GM18951 (cell line): ENCODE measurements around the gene SULT4A1.

Experiments used
- POLR2A ChIP-seq: IDR thresholded peaks from 4 replicates; pipeline ENCODE4 v1.6.1; 2011; ENCODE audit warnings: mild to moderate bottlenecking; ENCODE audit not compliant: insufficient read length, insufficient read depth; ENCODE audit errors: extremely low read depth
- in situ Hi-C: fragments of 300-500 bp; cut with MboI; formaldehyde crosslinking; loops from one replicate; pipeline ENCODE4 v1.12.0; 2022; ENCODE audit warnings: low sequenced_read_pairs, mixed read lengths, inconsistent platforms; ENCODE audit not compliant: unreplicated experiment

Gene SULT4A1

GRCh38 chr22:43892183-43892894 lies 30.0 kb upstream of the SULT4A1 start:
- in situ Hi-C loops = loop anchor here (25.0 kb wide), 1 partner anchor 505 kb away; no protein-coding TSS in a partner anchor
- no peak for TF ChIP-seq POLR2A

GRCh38 chr22:43891360-43892182 lies 29.3 kb upstream of the SULT4A1 start, which contains the start of gene PNPLA5:
Gene PNPLA5 (minus strand): TSS chr22:43892013. CDS start chr22:43891880, 133 bp downstream.
- in situ Hi-C loops = loop anchor here (25.0 kb wide), 1 partner anchor 504 kb away; no protein-coding TSS in a partner anchor

GRCh38 chr22:43890901-43891331 lies 28.6 kb upstream of the SULT4A1 start:
- no peak for TF ChIP-seq POLR2A
- in situ Hi-C loops = loop anchor here (25.0 kb wide), 1 partner anchor 504 kb away; no protein-coding TSS in a partner anchor

More at GRCh38 chr22:43891360-43892182, 29.3 kb upstream of the SULT4A1 start, which contains the start of gene PNPLA5:
- TF ChIP-seq POLR2A = no peak

GRCh38 chr22:43889860-43890253 lies 27.5 kb upstream of the SULT4A1 start:
- no peak for TF ChIP-seq POLR2A
- in situ Hi-C loops = loop anchor here (25.0 kb wide), 1 partner anchor 503 kb away; no protein-coding TSS in a partner anchor

GRCh38 chr22:43889201-43889859 lies 27.0 kb upstream of the SULT4A1 start:
- in situ Hi-C loops = loop anchor here (25.0 kb wide), 1 partner anchor 502 kb away; no protein-coding TSS in a partner anchor
- TF ChIP-seq POLR2A = no peak

- in situ Hi-C loops = loop anchor here (25.0 kb wide), 1 partner anchor 501 kb away; no protein-coding TSS in a partner anchor
- no peak for TF ChIP-seq POLR2A
Measured at GRCh38 chr22:43888740-43889139, 26.4 kb upstream of the SULT4A1 start.

- in situ Hi-C loops = loop anchor here (25.0 kb wide), 1 partner anchor 500 kb away; no protein-coding TSS in a partner anchor
Measured at GRCh38 chr22:43887391-43887790, 25.1 kb upstream of the SULT4A1 start.

GRCh38 chr22:43886231-43886630 lies 23.9 kb upstream of the SULT4A1 start:
- in situ Hi-C loops = loop anchor here (25.0 kb wide), 1 partner anchor 499 kb away; no protein-coding TSS in a partner anchor
- TF ChIP-seq POLR2A = no peak

More at GRCh38 chr22:43887391-43887790, 25.1 kb upstream of the SULT4A1 start:
- TF ChIP-seq POLR2A = no peak

GRCh38 chr22:43885786-43886185 lies 23.5 kb upstream of the SULT4A1 start:
- in situ Hi-C loops = loop anchor here (25.0 kb wide), 1 partner anchor 498 kb away; no protein-coding TSS in a partner anchor

GRCh38 chr22:43885319-43885671 lies 23.0 kb upstream of the SULT4A1 start:
- in situ Hi-C loops = loop anchor here (25.0 kb wide), 1 partner anchor 498 kb away; no protein-coding TSS in a partner anchor

More at GRCh38 chr22:43885786-43886185, 23.5 kb upstream of the SULT4A1 start:
- no peak for TF ChIP-seq POLR2A

GRCh38 chr22:43884600-43885318 lies 22.4 kb upstream of the SULT4A1 start:
- TF ChIP-seq POLR2A = no peak
- in situ Hi-C loops = loop anchor here (25.0 kb wide), 1 partner anchor 497 kb away; no protein-coding TSS in a partner anchor

More at GRCh38 chr22:43885319-43885671, 23.0 kb upstream of the SULT4A1 start:
- no peak for TF ChIP-seq POLR2A
